WTC11 (cell line): ENCODE measurements around the gene PCSK2. TPM values are rescaled to one million over a fixed set of nuclear protein-coding genes. Genes with fewer than 3 reads are reported as not detected.
A peak's percentile ranks its signal among the peaks of the same experiment; 100 is the strongest.

Source experiments
- ATAC-seq: fragments of 200-7000 bp; cut with Tn5 transposase; 2 replicates; pipeline ENCODE4 v1.10.0; 2021; ENCODE audit warnings: mild to moderate bottlenecking, moderate library complexity
- CTCF ChIA-PET: fragments of 300-600 bp; sonication (Branson Sonifier 250); formaldehyde crosslinking; loops from one replicate; lab custom pipeline; 2021; ENCODE audit warnings: antibody characterized with exemption; lab: Charles Lee
- POLR2A ChIA-PET: fragments of 350-600 bp; sonication (Branson Sonifier 250); formaldehyde crosslinking; loops from one replicate; lab custom pipeline; 2021; ENCODE audit warnings: antibody characterized with exemption; lab: Charles Lee
- DNase-seq: peaks from one replicate; pipeline ENCODE4 v3.0.0; 2021; ENCODE audit warnings: low spot score
- H3K27ac Mint-ChIP-seq: 2 replicates; pipeline ENCODE4 v1.8.0; 2021; ENCODE audit warnings: mixed read lengths
- H3K27me3 Mint-ChIP-seq: 2 replicates; pipeline ENCODE4 v1.8.0; 2021; ENCODE audit warnings: low read depth, mild to moderate bottlenecking, moderate library complexity, mixed read lengths
- H3K36me3 Mint-ChIP-seq: 2 replicates; pipeline ENCODE4 v1.8.0; 2021; ENCODE audit warnings: mixed read lengths
- H3K4me1 Mint-ChIP-seq: 2 replicates; pipeline ENCODE4 v1.8.0; 2022; ENCODE audit warnings: mixed read lengths
- H3K4me3 Mint-ChIP-seq: 2 replicates; pipeline ENCODE4 v1.8.0; 2021; ENCODE audit warnings: mild to moderate bottlenecking, moderate library complexity, mixed read lengths
- H3K9me3 Mint-ChIP-seq: 2 replicates; pipeline ENCODE4 v1.8.0; 2021; ENCODE audit warnings: mixed read lengths
- ELF4 ChIP-seq: sonication (generic); formaldehyde crosslinking; IDR thresholded peaks from 2 replicates; pipeline ENCODE4 v1.8.1; 2022; ENCODE audit warnings: low read depth, mild to moderate bottlenecking, moderate library complexity, missing genetic modification reagents
- ESRRA ChIP-seq: sonication (generic); formaldehyde crosslinking; IDR thresholded peaks from 2 replicates; pipeline ENCODE4 v1.8.1; 2022; ENCODE audit warnings: mild to moderate bottlenecking, missing genetic modification reagents, borderline replicate concordance
- ETV6 ChIP-seq: sonication (generic); formaldehyde crosslinking; IDR thresholded peaks from 2 replicates; pipeline ENCODE4 v1.8.1; 2022; ENCODE audit warnings: mild to moderate bottlenecking, missing genetic modification reagents
- FOXK1 ChIP-seq: sonication (generic); formaldehyde crosslinking; IDR thresholded peaks from 2 replicates; pipeline ENCODE4 v1.8.0; 2022; ENCODE audit warnings: mild to moderate bottlenecking, moderate library complexity, missing genetic modification reagents
- FOXP1 ChIP-seq: sonication (generic); formaldehyde crosslinking; IDR thresholded peaks from 2 replicates; pipeline ENCODE4 v1.8.0; 2022; ENCODE audit warnings: missing genetic modification reagents, mild to moderate bottlenecking, moderate library complexity, borderline replicate concordance
- IRF2 ChIP-seq: sonication (generic); formaldehyde crosslinking; IDR thresholded peaks from 2 replicates; pipeline ENCODE4 v1.8.0; 2022; ENCODE audit warnings: low read depth, missing genetic modification reagents, borderline replicate concordance
- NR3C1 ChIP-seq: sonication (generic); formaldehyde crosslinking; conservative IDR thresholded peaks from 2 replicates; pipeline ENCODE4 v1.8.1; 2023; ENCODE audit warnings: low read depth, mild to moderate bottlenecking, missing genetic modification reagents
- RORB ChIP-seq: fragments of 250-450 bp; sonication (Bioruptor Pico); IDR thresholded peaks from 2 replicates; pipeline ENCODE4 v1.9.0; 2021; ENCODE audit warnings: mild to moderate bottlenecking
- SOX15 ChIP-seq: fragments of 250-450 bp; sonication (Bioruptor Pico); IDR thresholded peaks from 2 replicates; pipeline ENCODE4 v1.9.0; 2021; ENCODE audit warnings: mild to moderate bottlenecking
- TP53 ChIP-seq: sonication (generic); formaldehyde crosslinking; IDR thresholded peaks from 2 replicates; pipeline ENCODE4 v1.8.1; 2023; ENCODE audit warnings: mild to moderate bottlenecking, missing genetic modification reagents
- ZNF219 ChIP-seq: sonication (generic); formaldehyde crosslinking; IDR thresholded peaks from 2 replicates; pipeline ENCODE4 v1.8.0; 2023; ENCODE audit warnings: missing genetic modification reagents, mild to moderate bottlenecking, borderline replicate concordance
- ZNF396 ChIP-seq: fragments of 250-450 bp; sonication (Bioruptor Pico); IDR thresholded peaks from 2 replicates; pipeline ENCODE4 v1.8.0; 2021; ENCODE audit warnings: mild to moderate bottlenecking, moderate library complexity, borderline replicate concordance
- ZNF416 ChIP-seq: fragments of 250-450 bp; sonication (Bioruptor Pico); IDR thresholded peaks from 2 replicates; pipeline ENCODE4 v1.9.0; 2021; ENCODE audit warnings: mild to moderate bottlenecking, inconsistent platforms
- total RNA-seq: library from RNA; stranded (reverse); gene quantifications from 3 replicates; pipeline ENCODE4 v1.2.3, GENCODE V29; 2021
- TF ChIP-seq, protein P1 (sequence below): sonication (generic); formaldehyde crosslinking; IDR thresholded peaks from 2 replicates; pipeline ENCODE4 v1.8.0; 2022; ENCODE audit warnings: mild to moderate bottlenecking, missing genetic modification reagents
- TF ChIP-seq, protein P2 (sequence below): sonication (generic); formaldehyde crosslinking; IDR thresholded peaks from 2 replicates; pipeline ENCODE4 v1.8.1; 2023; ENCODE audit warnings: mild to moderate bottlenecking, missing genetic modification reagents, moderate library complexity
- TF ChIP-seq, protein P3 (sequence below): fragments of 250-450 bp; sonication (Bioruptor Pico); IDR thresholded peaks from 2 replicates; pipeline ENCODE4 v1.9.0; 2021; ENCODE audit warnings: mild to moderate bottlenecking
- TF ChIP-seq, protein P4 (sequence below): sonication (generic); formaldehyde crosslinking; IDR thresholded peaks from 2 replicates; pipeline ENCODE4 v1.8.0; 2023; ENCODE audit warnings: mild to moderate bottlenecking, missing genetic modification reagents
- TF ChIP-seq, protein P5 (sequence below): sonication (generic); formaldehyde crosslinking; IDR thresholded peaks from 2 replicates; pipeline ENCODE4 v1.8.1; 2023; ENCODE audit warnings: mild to moderate bottlenecking, missing genetic modification reagents
- TF ChIP-seq, protein P6 (sequence below): fragments of 250-450 bp; sonication (Bioruptor Pico); IDR thresholded peaks from 2 replicates; pipeline ENCODE4 v1.9.0; 2021; ENCODE audit warnings: moderate library complexity, mild to moderate bottlenecking, inconsistent platforms, borderline replicate concordance

The PCSK2 gene
- total RNA-seq, 1 experiment from 2014 or later: 0.74 TPM

DNA sequence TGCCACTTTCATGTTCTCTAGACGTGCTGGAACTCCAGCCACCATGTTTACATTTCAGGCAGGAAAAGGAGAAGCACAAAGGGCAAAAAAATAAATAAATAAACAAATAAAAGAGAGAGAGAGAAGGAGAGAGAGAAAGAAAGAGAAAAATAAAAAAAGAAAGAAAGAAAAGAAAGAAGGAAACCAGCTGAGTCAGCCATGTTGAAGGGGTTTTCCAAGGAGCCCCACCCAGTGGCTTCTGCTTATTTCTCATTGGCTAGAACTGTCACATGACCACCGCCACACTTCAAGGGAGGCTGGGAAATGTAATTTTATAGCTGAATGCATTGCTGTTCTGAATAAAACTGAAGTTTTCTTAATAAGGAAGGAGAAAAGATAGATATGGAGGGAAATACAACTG, 233.3 kb downstream of the PCSK2 start:
- H3K27ac Mint-ChIP-seq: no peak overlapping the region
- CTCF ChIA-PET: interaction anchor here (1.4 kb wide), 1 partner anchor 29 kb away, joined by 5 read pairs; no protein-coding TSS in a partner anchor

DNA sequence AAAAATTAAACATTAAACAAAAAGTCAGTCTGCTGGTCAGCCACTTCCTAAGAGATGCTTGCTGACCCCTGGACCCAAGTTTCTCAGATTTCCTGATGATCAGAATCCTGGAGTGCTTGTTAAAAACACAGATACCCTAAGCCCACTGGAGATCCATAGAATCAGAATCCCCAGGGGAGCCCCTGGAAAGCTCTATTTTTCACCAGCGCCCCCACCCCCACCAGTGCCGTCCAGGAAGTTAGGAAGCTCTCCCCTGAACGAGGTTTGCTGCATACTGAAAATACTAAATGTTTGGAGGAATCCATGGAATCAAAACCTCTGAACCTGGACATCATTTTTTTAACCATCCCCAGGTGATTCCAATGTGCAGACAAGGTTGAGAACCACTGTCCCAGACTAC, 235.1 kb downstream of the PCSK2 start:
- TF ChIP-seq, protein P1, sequence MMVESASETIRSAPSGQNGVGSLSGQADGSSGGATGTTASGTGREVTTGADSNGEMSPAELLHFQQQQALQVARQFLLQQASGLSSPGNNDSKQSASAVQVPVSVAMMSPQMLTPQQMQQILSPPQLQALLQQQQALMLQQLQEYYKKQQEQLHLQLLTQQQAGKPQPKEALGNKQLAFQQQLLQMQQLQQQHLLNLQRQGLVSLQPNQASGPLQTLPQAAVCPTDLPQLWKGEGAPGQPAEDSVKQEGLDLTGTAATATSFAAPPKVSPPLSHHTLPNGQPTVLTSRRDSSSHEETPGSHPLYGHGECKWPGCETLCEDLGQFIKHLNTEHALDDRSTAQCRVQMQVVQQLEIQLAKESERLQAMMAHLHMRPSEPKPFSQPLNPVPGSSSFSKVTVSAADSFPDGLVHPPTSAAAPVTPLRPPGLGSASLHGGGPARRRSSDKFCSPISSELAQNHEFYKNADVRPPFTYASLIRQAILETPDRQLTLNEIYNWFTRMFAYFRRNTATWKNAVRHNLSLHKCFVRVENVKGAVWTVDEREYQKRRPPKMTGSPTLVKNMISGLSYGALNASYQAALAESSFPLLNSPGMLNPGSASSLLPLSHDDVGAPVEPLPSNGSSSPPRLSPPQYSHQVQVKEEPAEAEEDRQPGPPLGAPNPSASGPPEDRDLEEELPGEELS (CRISPR knock-in tag): no peak
- no peak for TF ChIP-seq FOXP1 (CRISPR knock-in tag)
- Mint-ChIP-seq H3K4me3 (no peak overlapping the region), H3K36me3 (no peaks in the 10 kb centered on the region; the same call in 1 of the 2 replicates), H3K27me3 (no peaks in the 10 kb centered on the region), H3K27ac (no peak overlapping the region), H3K9me3 (peaks cover 13% of the 10 kb centered on the region), H3K4me1 (no peaks in the 10 kb centered on the region)
- ChIA-PET POLR2A (no interaction called here), CTCF (no interaction called here)
- ATAC-seq: no peak
- no peak for DNase-seq

More for the DNA sequence above, 233.3 kb downstream of the PCSK2 start:
- peaks cover 13% of the 10 kb centered on the region for H3K9me3 Mint-ChIP-seq
- no peak overlapping the region for H3K4me3 Mint-ChIP-seq
- no peak for ATAC-seq
- TF ChIP-seq ESRRA (CRISPR knock-in tag): no peak
- TF ChIP-seq, protein P2, sequence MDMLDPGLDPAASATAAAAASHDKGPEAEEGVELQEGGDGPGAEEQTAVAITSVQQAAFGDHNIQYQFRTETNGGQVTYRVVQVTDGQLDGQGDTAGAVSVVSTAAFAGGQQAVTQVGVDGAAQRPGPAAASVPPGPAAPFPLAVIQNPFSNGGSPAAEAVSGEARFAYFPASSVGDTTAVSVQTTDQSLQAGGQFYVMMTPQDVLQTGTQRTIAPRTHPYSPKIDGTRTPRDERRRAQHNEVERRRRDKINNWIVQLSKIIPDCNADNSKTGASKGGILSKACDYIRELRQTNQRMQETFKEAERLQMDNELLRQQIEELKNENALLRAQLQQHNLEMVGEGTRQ (CRISPR knock-in tag): peak; percentile 35; the same call in 1 of the 2 replicates
- H3K36me3 Mint-ChIP-seq: no peaks in the 10 kb centered on the region; the same call in 1 of the 2 replicates
- POLR2A ChIA-PET: no interaction called here
- H3K27me3 Mint-ChIP-seq: no peaks in the 10 kb centered on the region
- no peaks in the 10 kb centered on the region for H3K4me1 Mint-ChIP-seq
- no peak for DNase-seq

DNA sequence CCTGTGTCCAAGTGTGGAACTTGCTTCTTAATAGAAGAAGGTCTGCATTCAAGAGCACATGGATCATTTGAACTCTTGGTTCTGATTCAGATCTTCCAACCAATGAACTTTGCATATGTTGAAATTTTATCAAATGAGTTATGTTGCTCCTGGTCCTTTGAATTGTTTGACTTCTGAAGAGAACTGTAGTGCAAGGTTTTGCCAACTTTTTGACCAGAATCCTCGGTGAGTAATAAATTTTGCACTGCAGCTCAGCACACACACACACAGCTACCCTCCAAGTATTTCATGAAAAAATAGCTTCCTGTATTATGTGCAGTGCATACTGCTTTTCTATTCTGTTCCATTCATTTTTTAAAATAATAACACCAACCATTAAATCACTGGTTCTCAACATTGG, 236.9 kb downstream of the PCSK2 start:
- Mint-ChIP-seq H3K9me3 (peaks cover 13% of the 10 kb centered on the region), H3K27me3 (no peaks in the 10 kb centered on the region), H3K27ac (no peak overlapping the region), H3K36me3 (no peaks in the 10 kb centered on the region; the same call in 1 of the 2 replicates), H3K4me3 (no peak overlapping the region), H3K4me1 (no peaks in the 10 kb centered on the region)
- DNase-seq (no peak), ATAC-seq (no peak)
- CTCF ChIA-PET: no interaction called here
- POLR2A ChIA-PET: no interaction called here
- TF ChIP-seq TP53 (CRISPR knock-in tag) (no peak), FOXP1 (CRISPR knock-in tag) (no peak), SOX15 (no peak), ZNF396 (CRISPR knock-in tag) (no peak), NR3C1 (CRISPR knock-in tag) (no peak), ELF4 (CRISPR knock-in tag) (no peak), ETV6 (CRISPR knock-in tag) (no peak), ESRRA (CRISPR knock-in tag) (no peak)
- TF ChIP-seq, protein P3, sequence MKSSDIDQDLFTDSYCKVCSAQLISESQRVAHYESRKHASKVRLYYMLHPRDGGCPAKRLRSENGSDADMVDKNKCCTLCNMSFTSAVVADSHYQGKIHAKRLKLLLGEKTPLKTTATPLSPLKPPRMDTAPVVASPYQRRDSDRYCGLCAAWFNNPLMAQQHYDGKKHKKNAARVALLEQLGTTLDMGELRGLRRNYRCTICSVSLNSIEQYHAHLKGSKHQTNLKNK (CRISPR knock-in tag): no peak
- TF ChIP-seq, protein P4, sequence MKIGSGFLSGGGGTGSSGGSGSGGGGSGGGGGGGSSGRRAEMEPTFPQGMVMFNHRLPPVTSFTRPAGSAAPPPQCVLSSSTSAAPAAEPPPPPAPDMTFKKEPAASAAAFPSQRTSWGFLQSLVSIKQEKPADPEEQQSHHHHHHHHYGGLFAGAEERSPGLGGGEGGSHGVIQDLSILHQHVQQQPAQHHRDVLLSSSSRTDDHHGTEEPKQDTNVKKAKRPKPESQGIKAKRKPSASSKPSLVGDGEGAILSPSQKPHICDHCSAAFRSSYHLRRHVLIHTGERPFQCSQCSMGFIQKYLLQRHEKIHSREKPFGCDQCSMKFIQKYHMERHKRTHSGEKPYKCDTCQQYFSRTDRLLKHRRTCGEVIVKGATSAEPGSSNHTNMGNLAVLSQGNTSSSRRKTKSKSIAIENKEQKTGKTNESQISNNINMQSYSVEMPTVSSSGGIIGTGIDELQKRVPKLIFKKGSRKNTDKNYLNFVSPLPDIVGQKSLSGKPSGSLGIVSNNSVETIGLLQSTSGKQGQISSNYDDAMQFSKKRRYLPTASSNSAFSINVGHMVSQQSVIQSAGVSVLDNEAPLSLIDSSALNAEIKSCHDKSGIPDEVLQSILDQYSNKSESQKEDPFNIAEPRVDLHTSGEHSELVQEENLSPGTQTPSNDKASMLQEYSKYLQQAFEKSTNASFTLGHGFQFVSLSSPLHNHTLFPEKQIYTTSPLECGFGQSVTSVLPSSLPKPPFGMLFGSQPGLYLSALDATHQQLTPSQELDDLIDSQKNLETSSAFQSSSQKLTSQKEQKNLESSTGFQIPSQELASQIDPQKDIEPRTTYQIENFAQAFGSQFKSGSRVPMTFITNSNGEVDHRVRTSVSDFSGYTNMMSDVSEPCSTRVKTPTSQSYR (CRISPR knock-in tag): no peak

DNA sequence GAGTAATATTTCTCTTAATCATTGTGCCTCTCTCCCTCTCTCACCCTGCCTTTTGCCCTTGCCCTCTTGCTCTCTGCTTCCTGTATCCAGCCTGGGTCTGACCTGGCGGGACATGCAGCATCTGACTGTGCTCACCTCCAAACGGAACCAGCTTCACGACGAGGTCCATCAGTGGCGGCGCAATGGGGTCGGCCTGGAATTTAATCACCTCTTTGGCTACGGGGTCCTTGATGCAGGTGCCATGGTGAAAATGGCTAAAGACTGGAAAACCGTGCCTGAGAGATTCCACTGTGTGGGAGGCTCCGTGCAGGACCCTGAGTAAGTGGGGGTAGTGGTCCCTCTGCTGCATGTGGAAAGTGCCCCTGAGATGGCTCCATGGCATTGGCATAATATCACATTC, 238.4 kb downstream of the PCSK2 start:
- Mint-ChIP-seq H3K9me3 (peaks cover 7% of the 10 kb centered on the region), H3K27ac (no peak overlapping the region), H3K27me3 (no peaks in the 10 kb centered on the region), H3K4me3 (no peak overlapping the region), H3K4me1 (no peaks in the 10 kb centered on the region), H3K36me3 (no peaks in the 10 kb centered on the region; the same call in 1 of the 2 replicates)
- no peak for DNase-seq
- ChIA-PET POLR2A (no interaction called here), CTCF (no interaction called here)
- ATAC-seq: no peak
- TF ChIP-seq FOXK1 (CRISPR knock-in tag) (no peak), SOX15 (no peak), IRF2 (no peak), RORB (CRISPR knock-in tag) (no peak), ELF4 (CRISPR knock-in tag) (no peak), ZNF219 (no peak), ZNF416 (CRISPR knock-in tag) (no peak)
- TF ChIP-seq, protein P2 (CRISPR knock-in tag): no peak
- TF ChIP-seq, protein P5, sequence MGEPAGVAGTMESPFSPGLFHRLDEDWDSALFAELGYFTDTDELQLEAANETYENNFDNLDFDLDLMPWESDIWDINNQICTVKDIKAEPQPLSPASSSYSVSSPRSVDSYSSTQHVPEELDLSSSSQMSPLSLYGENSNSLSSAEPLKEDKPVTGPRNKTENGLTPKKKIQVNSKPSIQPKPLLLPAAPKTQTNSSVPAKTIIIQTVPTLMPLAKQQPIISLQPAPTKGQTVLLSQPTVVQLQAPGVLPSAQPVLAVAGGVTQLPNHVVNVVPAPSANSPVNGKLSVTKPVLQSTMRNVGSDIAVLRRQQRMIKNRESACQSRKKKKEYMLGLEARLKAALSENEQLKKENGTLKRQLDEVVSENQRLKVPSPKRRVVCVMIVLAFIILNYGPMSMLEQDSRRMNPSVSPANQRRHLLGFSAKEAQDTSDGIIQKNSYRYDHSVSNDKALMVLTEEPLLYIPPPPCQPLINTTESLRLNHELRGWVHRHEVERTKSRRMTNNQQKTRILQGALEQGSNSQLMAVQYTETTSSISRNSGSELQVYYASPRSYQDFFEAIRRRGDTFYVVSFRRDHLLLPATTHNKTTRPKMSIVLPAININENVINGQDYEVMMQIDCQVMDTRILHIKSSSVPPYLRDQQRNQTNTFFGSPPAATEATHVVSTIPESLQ (CRISPR knock-in tag): no peak
- TF ChIP-seq, protein P6, sequence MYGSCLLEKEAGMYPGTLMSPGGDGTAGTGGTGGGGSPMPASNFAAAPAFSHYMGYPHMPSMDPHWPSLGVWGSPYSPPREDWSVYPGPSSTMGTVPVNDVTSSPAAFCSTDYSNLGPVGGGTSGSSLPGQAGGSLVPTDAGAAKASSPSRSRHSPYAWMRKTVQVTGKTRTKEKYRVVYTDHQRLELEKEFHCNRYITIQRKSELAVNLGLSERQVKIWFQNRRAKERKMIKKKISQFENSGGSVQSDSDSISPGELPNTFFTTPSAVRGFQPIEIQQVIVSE (CRISPR knock-in tag): no peak
